NCI-H1105 treated with DMSO at 0.1 percent for 48 hours (cell line): Measurements from ENCODE around the gene ARHGAP12.

ENCODE experiments used
- DNase-seq: peaks from one replicate; lab custom pipeline; 2025; lab: John Stamatoyannopoulos, UW

Gene ARHGAP12

DNA sequence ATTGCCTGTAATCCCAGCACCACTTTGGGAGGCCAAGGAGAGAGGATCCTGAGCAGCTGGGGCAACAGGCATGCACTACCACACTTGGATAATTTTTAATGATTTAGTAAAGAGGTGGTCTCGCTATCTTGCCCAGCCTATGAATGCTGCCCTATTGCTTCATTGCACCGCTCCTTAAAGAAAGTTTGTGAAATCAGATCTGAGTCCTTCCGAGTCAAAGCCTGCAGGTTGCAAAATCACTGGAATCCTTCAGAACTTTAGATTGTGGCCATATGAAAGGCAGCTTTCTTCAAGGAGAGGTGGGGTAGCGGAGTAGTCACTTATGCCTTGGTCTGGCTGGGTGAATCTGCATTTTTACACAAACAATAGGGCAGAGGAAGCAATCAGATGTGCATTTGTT is 166.3 kb downstream of the ARHGAP12 start:
- no peak for DNase-seq

DNA sequence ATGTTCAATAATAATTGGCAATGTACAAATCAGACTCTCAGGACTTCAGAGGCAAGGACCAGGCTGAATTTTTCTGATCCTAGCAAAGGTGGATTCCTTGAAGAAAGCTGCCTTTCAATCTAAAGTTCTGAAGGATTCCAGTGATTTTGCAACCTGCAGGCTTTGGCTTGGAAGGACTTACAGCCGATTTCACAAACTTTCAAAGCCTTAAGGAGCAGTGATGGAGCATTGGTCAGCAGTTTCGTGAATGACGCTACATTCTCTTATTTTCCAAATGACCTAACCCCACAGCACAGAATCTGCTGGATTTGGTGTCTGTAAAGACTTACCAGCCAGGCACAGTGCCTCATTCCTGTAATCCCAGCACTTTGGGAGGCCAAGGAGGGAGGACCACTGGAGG is 167.5 kb downstream of the ARHGAP12 start:
- DNase-seq = no peak

DNA sequence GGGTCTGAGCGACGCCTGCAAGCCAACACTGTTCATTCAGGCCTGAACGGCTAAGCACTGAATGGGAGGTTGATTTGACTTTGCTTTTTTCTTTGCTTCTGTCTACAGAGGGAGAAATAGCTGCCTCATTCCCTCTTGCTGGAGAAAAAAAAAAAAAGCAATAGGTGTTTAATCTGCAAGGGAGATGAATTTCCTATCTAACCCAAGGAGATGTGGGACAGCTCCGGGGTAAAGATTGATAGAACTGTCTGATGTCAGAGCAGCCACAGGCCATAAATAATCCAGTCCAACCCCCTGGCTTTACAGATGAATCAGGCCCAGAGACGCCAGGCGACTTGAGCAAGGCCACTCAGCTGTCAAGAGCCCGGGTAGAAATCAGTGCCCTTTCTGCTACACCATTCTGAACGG is 168.0 kb downstream of the ARHGAP12 start:
- no peak for DNase-seq

DNA sequence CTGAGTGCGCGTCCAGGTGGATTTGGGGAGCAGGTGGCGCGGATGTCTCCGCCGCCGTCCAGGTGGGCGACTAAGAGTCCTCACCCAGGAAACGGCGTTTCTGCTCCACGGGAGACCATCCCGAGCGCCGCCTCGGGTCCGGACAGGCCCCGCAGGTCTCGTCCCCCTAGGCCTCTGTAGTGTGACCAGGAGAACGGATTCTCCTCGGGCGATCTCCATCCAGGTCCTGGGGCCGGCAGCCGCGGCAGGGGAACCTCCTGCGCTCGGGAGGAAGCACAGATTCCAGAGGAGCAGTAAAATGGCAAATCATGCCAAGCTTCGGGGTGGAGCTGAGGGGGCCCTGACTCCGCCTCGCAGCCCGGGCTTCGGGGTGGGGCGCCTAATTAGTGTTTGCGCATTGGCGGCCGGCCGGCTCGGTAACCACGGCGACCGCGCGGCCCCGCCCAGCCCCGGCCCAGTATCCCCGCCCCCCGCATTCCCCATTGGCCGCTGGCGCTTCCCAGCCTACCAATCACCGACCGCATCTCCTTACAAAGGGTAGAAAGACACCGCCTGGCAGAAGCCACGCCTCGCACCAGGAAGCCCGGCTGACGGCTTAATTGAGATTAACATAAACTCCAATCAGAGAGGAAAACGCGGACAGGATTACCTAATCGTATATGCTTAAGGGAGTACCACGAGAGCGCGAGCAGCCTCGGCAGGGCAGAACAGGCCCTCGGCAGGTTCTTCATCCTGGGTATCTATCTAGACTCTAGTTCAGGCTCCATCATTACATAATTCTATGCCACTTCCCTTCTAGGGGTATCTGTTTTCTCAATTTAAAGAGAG is 168.6 kb downstream of the ARHGAP12 start:
- DNase-seq = peak; percentile 95

DNA sequence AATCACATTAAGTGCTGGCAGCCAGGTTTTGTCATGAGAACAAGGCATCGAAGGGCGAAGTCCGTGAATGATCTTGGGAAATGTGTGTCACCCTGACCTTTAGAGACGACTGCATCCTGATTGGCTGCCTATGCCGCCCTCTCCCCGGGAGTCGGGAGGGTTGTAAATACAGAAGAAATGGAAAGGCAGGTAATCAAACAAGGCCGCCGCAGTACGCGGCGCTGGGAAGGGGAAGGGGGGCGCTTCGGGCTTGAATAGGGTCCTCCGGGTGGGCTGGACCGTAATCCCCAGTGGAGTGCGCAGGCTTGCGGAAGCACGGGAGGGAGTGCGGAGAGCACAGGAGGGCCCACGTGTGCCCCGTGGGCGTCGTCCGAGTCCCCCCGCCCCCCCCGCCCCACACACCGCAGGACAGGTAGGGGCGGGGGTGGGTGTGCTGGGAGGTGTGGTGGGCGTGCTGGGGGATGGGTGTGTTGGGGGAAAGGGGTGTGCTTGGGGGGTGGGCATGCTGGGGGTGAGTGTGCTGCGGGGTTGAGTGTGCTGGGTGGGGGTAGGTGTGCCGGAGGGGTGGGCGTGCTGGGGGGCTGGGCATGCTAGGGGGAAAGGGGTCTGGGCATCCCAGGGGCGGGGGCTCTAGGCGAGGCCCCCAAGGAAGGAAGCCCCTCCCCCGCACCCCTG is 169.4 kb downstream of the ARHGAP12 start:
- peak; percentile 49 for DNase-seq

DNA sequence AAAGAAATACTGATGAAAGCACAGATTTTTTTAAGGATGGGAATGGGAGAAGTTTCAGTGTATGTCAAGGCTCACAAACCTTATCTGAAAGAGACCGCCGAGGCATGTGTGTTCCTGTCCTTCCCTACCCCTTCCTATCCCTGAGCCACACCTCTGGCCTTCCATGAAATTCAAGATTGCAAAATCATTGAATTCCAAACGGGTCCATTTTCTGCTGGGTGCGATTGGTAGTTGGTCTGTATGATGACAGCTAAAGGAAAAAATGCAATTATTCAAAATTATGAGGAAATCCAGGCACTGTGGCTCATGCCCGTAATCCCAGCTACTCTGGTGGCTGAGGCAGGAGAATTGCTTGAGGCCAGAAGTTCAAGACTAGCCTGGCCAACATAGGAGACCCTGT is 170.1 kb downstream of the ARHGAP12 start:
- DNase-seq = no peak

DNA sequence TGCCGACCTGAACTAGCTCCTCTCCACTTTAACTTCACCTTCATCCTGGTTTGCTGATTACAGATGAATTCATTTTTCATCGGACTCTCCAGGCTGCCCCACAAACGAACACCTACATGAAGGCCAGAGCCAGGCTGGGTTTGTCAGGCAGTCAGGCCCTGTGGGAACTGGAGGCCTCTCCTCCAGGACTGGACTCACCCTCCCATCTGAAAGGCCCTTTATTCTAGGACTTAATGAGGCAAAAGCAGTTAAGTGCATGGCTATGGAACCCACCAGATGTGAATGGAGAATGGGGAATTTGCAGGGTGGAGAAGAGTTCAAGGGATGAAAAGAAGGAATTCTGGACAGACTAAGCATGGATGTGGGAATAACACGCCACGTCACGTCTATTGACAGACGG is 170.8 kb downstream of the ARHGAP12 start:
- peak; percentile 51 for DNase-seq

DNA sequence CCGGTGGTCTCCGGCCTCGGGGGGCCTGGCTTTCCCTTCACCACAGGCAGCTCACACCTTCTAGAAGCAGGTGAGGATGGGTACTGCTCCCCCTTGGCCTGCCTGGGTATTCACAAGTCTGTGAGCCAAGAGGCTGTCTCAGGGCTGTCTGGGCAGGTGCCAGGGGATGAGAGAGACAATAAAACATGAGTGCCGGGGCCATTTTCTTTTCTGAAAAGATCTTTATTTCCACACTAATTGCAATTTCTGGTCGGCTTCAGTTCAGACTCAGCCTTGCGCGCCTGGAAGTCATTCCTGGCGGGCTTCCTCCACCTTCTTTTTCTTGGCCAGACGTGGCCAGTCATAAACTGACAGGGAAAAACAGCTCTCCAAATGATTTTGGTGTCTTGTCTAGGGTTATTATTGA is 171.2 kb downstream of the ARHGAP12 start:
- peak; percentile 79 for DNase-seq

DNA sequence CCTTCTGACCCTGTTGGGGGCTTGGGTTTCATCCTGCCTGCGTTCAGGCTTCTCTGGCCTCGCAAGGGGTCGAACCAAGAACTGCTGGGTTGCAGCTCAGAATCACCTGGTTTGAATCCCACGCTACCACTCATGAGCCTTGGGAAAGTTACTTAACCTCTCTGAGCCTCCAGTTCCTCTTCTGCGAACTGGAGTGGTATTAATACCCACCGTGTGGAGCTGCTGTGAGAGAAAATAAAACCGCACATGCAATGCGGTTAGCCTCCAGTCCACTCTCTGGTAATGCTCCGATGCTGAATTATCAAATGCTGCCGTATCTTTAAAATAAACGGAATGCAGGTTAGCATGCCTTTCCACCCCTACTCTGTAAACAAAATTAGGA is 171.9 kb downstream of the ARHGAP12 start:
- no peak for DNase-seq

DNA sequence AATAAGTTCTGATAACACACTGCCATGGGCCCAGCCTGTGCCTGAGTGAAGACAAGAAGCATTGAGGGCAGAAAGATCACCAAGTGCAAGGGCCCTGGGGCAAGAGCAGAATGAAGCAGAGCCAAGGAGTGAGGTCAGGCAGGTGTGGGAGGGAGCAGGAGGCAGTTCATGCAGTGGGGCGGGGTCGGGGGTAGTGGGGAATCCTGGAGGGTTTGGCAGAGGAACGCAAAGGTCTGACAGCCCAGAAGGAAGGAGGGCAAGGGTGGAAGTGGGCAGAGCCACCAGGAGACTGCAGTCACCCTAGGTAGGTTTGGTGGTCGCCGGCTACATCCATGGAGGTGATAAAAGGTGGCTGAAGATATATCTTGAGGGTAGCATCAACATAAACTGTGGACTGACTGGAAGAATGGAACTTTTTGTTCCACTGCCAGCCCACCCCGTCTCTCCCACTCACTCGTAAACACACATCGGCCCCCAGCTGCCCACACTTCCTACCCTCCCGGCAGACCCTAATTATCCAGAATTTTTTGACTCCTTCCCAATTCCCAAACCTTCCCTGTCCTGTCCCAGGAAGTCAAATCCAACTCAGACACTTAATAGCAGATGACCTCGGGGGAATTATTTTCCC is 172.4 kb downstream of the ARHGAP12 start:
- no peak for DNase-seq
